C1 segment of cervical spinal cord (tissue), 14 donors: ENCODE data around the gene SMLR1.

Experiments used
- DNase-seq, 14 donors: peaks; one replicate each; lab custom pipeline; 2025; lab: John Stamatoyannopoulos, UW

The SMLR1 gene

GRCh38 chr6:130824978-130825694, 2.1 kb upstream of the SMLR1 start:
- DNase-seq: no peak

DNA sequence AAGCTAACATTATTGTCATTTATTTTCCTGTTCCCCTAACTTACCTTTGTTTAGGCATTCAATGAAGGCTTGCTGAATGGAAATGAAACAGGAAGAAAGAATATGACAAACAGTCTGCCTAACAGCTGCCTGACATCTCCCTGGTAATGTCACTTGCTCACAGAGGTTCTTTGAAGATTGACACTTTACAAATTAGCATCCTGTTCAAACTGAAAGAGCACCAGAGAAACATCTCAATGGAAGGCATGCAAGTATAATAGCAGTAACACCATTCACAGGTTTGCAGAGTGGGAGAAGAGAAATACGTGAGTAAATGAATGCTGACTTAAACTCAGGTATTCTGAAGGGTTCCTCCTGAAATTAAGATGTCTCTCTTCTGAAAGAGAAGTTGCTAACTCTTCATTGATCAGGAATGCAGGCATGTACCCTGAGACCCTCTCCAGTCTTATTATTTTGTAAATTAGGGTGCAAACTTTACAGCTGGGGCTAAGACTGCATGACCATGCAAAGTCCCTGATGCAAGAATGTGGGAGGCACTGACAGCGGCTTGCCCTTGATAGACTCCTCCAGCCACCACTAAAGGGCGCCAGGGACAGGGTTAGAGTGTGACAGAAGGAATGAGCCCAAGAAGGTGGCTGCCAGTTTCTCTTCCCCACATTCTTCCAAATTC, 1.3 kb upstream of the SMLR1 start:
- no peak for DNase-seq

DNA sequence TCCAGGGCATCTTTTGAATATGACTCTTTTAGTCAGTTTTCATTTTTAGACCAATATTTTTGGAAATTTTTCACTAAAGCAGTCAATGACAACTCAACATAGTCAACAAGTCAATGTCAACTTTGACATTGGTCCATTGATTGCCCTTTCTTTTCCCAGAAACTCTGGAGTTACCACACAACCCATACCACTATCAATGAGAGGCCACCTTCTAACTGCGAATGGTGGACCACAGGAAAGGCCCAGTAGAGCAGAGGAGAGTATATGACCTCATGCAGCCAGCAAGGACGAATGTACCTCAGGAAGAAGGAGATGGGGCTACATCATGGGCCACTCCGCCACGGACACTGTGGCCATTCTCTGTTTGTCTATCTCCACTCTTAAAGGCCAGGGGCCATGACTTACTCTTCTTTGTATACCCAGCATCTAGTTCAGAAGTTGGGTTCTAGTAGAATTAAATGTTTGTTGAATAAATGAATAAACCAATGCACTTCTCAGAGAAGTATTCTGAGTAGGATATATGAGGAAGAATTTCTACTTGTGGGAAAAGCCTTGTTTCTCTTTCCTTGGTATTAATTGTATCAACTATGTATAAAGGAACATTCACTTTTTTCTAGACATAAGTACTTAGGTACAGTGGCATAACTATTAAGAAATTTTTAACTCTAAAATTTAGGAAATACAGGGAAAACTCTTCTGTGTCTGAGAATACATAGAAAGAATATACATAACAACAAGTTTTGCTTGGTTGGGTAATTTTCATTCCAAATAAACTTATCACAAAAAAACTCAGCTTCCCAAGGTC, 562 bp upstream of the SMLR1 start:
- DNase-seq: no peak

GRCh38 chr6:130829333-130829910, 2.2 kb downstream of the SMLR1 start:
- DNase-seq: no peak

DNA sequence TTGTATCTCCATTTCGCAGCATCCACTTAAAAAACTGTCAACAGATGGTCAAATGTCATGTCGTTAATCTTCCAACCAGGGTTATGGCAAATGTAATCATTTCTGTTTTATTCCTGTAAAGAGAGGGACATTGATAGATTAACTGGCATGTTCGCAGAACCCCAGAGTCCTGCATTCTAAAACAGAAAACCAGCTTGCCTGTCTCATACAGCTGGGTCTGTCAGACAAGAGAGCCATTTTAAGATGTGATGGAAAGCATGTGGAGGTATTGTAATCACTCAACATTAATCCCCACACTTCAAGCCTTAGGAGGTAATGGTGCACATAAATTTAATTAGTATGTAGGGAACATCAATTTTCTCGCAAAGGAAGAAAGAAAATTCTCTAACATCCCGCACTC, 4.4 kb downstream of the SMLR1 start:
- no peak for DNase-seq

DNA sequence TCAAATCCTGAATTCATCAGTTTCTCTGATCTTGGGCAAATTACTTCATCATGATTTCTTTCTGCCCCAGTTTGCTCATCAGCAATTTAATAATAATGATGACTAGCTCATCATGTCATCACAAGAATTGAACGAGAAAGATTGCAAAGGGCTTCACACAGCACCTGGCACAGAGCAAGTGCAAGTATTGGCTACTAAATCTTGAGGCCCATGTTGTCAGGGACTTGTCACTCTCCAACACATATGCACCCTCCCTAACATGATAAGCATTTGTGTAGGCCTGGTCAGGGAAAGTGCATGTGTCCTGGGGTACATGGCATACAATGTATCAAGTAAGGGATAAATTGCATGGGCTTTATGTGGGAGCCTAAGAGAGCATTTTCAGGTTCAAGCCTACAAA, 6.4 kb downstream of the SMLR1 start:
- DNase-seq: no peak

DNA sequence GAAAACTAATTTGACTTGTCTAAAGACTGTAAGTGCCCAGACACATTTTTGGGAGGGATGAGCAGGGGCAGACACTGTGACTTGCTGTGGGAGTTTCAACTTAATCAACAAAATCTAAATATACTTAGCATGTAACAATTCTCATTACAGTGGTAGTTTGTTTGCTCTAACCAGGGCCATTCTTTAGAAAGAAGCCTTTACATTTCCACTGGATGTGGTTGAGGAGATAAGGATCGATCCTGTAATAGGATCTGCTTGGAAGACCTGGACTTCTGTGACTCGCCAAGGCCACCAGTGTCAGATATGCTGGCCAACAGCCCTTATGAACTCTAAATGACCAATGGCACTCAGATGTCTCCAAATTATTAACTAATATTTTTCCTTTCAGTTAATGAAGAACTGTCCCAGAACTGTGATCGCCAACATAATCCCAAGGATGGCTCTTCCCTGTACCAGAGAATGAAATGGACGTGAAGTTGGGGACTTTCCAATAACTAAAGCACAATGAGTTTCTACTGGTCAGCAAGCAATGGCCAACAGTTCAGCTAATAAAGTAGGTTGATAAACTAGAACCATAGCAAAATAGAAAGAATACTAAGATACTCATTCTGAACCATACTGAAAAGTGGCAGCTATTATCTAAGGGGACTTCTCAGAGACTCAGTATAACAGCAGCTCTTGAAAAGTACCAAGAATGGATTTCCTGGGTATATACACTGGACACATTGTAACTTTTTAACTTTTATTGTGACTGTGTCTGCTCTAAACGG, 7.5 kb downstream of the SMLR1 start:
- no peak for DNase-seq

DNA sequence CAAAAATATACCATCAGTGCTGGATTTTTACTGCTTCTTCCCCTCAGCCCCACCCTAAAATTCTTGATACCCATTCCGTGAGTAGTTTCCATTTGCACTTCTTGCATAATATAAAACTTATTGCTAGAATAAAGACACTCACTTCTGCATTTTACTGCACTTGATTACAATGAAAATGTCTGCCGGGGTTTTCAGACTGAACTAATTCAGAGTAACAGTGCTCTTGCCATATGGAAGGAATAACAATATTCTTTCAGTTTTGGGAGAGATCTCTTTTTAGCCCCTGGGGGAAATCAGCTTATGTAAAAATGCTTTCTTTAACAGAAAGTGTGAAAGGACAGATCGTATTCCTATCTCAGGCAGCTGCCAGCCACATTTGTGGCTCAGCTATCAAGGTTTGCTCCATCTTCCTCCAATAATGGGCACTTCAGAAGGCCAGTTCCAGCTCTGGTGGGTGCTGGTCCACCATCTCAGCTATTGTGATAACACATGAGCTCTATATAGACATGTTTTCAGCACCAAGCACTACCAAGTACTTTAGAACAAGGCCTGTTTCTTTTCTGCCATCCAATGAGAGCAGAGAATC, 8.9 kb downstream of the SMLR1 start:
- peak in 1 of 14 donors; percentile 5 for DNase-seq

- DNase-seq: no peak
Measured at GRCh38 chr6:130837067-130837466, 9.9 kb downstream of the SMLR1 start.

GRCh38 chr6:130838250-130838860, 11.1 kb downstream of the SMLR1 start:
- no peak for DNase-seq

- no peak for DNase-seq
Measured at GRCh38 chr6:130838951-130839350, 11.7 kb downstream of the SMLR1 start.

- no peak for DNase-seq
Measured at GRCh38 chr6:130839379-130839778, 12.2 kb downstream of the SMLR1 start.

GRCh38 chr6:130840050-130840449, 12.8 kb downstream of the SMLR1 start:
- no peak for DNase-seq

DNA sequence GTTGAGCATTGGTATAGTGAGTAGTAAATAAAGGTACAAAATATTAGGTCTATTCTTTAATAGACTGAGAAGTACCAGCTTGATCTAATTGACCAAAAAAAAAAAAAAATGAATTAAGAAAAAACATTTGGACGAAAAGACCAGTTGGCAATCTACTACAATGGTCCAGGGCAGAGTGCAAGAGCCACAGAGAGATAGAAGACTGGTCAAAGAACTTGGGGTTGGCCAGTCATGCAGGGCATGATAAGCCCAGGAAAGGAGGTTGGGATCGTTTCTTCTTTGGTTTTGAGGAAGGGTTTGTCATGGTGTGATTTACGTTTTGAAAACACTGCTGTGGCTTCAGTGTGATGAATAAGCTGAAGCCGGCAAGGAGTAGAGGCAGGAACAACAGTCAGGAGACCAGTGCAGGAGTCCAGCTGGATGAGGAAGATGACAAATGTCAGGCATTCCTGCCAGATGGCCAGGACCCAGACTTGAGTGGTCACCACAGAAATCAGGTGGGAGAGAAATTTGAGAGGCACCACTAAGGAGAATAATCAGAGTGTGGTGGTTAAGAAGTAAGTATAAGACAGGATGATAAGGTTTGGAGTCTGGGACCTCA, 14.0 kb downstream of the SMLR1 start:
- DNase-seq: no peak

DNA sequence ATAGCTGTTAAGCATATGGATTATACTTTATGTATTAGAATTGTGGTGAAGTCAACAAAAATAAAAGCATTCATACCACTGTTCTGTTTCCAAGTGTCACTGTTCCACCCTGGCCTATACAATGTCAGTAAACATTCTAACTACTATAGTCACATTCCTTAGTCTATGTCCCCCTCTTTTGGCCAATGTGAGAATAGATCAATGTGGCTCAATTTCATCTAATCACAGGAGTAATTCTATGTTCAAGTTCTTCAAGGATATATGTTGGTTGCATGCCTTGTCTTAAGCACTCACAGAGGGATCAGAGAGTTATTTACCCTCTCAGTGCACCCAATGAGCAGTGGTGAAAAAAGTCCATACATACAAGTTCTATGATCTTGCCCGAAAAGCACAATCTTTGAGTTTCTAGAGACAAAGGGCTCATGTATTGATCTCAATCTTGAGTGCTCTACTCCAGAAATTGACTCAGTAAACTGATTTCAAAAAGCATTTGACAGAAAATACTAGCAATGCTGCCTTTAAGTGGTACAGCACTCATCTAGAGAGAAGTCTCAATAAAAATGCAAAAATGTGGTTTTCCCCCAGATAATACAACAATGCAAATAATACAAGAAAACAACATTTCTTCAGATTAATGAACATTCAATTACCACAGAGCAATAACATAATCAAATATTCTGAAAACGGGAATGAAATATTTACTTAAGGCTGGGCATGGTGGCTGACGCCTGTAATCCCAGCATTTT, 16.5 kb downstream of the SMLR1 start:
- DNase-seq: no peak

DNA sequence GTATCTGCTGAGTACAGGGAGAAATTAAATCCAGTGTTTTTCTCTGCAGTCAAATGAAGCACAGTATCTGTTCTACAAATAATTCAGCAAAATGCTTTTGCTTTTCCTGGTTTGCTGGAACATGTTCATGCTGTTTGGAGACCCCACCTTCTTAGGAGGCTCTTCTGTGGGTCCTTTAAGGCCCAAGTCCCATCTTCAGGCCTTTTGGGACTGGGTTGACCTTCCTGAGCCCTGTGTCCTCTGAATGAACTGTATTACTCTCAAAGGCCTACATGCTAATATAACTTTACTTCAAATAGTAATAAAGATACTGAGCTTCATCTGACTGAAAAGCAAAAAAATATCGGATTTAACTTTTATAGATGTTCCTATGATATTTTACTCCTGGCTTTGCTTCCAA, 19.3 kb downstream of the SMLR1 start:
- DNase-seq: no peak

DNA sequence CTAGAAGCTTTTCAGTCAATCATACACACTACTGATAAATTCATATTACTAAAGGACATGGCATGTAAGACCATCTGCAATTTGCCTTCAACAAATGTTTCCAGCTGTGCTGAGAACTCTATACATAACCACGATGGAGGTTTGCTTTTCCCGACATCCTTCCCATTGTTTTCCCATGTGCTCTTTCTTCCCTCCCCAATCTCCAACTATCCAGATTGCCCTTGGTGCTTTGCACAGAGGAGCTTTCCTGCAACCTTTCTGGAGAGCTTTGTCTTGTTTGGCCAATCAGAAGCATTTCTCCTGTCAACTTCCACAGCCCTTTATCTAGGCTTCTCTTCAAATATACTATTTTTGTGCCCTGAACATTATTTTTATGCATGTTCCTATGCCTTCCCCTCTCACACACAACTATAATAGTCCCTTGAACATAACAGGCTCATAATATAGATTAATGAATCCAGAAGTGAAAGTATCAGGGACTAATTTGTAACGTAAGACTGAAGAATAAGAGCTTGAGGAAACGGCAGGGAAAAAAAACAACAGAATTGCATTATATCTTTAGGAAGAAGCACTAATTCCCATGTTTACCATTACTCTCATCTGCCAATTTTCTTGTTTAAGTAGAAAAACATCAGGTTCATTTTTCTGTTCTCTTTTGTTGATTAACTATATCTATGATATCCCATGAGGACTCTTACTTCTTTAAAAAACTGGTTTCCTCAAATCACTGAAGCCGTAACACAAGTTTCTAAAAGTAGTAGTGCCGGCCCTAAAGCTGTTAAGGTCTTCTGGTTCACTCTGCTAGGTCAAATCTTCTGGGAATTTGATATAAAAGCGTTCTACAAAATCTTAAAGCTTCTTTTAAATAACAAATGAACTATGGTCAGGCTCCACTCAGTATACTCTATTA, 20.1 kb downstream of the SMLR1 start:
- DNase-seq: no peak

- no peak for DNase-seq
Measured at GRCh38 chr6:130848945-130849344, 21.7 kb downstream of the SMLR1 start.
